Frontal cortex (tissue), 4 donors: Measurements from ENCODE around the gene CNGA2. TPM values are rescaled to one million over a fixed set of nuclear protein-coding genes. Genes with fewer than 3 reads are reported as not detected.
A peak's percentile ranks its signal among the peaks of the same experiment; 100 is the strongest.

ENCODE experiments used
- DNase-seq, 2 donors: peaks; one replicate each; pipeline ENCODE4 v3.0.0; 2012; ENCODE audit warnings: low spot score in 2 of 2
- FAIRE-seq: peaks from 2 replicates; lab custom pipeline; 2012; peaks lifted over from hg19 to GRCh38; lab: Jason Lieb, UNC
- total RNA-seq: library from RNA; depleted of rRNA; stranded (reverse); fragments of >200 nt; gene quantifications from one replicate; pipeline ENCODE4 v1.2.3, GENCODE V29; 2014
- donor health status: control.
- donor health status: control.
- donor health status: control.

The CNGA2 gene
- total RNA-seq, 1 donor from 2014 or later, result not detected

DNA sequence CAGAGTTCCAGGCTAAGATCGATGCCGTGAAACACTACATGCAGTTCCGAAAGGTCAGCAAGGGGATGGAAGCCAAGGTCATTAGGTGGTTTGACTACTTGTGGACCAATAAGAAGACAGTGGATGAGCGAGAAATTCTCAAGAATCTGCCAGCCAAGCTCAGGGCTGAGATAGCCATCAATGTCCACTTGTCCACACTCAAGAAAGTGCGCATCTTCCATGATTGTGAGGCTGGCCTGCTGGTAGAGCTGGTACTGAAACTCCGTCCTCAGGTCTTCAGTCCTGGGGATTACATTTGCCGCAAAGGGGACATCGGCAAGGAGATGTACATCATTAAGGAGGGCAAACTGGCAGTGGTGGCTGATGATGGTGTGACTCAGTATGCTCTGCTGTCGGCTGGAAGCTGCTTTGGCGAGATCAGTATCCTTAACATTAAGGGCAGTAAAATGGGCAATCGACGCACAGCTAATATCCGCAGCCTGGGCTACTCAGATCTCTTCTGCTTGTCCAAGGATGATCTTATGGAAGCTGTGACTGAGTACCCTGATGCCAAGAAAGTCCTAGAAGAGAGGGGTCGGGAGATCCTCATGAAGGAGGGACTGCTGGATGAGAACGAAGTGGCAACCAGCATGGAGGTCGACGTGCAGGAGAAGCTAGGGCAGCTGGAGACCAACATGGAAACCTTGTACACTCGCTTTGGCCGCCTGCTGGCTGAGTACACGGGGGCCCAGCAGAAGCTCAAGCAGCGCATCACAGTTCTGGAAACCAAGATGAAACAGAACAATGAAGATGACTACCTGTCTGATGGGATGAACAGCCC, 9.3 kb downstream of the CNGA2 start:
- FAIRE-seq, result no peak

DNA sequence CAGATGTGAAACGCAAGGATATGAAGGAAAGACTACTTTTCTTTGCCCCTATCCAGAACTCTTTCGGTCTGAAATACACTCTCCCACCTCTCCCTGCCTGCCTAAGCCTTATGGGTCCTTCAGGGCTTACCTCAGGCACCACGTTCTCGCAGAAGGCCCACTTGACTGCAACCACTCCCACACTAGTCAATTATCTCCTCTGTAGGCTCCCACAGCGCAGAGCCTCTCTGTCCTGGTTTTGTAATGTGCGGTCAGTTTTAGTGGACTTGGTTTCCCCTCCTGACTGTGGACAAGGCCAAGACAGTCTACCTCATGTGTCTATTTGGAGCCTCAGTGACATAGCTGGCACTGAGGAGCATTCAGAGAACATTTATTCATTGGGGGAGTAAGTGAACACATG, 11.1 kb downstream of the CNGA2 start:
- FAIRE-seq (no peak), DNase-seq (no peak)

More for the DNA sequence above, 9.3 kb downstream of the CNGA2 start:
- DNase-seq, result no peak

DNA sequence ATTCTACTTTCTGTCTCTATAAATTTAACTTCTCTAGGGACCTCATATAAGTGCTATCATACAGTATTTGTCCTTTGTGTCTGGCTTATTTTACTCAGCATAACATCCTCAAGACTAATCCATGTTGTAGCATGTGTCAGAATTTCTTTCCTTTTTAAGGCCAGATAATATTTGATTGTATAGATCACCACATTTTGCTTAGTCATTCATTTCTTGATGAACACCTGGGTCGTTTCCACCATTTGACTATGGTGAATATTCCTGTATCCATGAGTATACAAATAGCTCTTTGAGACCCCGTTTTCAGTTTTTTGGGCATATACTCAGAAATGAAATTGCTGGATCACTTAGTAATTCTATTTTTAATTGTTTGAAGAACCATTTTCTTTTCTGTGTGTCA, 12.0 kb downstream of the CNGA2 start:
- no peak for DNase-seq
- no peak for FAIRE-seq

DNA sequence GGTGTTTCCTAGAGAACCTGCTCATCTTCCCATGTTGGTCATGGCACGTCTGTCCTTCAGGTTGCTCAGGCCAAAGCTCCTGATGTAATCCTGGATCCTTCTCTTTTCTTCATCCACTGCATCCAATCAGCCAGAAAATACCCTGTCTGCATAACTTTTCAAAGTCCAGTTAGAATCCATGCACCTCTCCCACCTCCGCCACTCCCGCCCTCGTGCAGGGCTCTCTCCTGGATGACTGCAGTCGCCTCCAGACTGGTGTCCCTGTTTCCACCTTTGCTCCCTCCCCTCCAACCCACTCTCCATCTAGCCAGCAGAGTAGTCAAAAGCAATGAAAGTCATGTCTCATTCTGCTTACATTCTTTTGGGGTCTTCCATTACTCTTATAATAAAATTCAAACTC, 16.0 kb downstream of the CNGA2 start:
- DNase-seq (no peak), FAIRE-seq (no peak)

GRCh38 chrX:151752847-151753246, 18.3 kb downstream of the CNGA2 start:
- FAIRE-seq (no peak), DNase-seq (no peak)

DNA sequence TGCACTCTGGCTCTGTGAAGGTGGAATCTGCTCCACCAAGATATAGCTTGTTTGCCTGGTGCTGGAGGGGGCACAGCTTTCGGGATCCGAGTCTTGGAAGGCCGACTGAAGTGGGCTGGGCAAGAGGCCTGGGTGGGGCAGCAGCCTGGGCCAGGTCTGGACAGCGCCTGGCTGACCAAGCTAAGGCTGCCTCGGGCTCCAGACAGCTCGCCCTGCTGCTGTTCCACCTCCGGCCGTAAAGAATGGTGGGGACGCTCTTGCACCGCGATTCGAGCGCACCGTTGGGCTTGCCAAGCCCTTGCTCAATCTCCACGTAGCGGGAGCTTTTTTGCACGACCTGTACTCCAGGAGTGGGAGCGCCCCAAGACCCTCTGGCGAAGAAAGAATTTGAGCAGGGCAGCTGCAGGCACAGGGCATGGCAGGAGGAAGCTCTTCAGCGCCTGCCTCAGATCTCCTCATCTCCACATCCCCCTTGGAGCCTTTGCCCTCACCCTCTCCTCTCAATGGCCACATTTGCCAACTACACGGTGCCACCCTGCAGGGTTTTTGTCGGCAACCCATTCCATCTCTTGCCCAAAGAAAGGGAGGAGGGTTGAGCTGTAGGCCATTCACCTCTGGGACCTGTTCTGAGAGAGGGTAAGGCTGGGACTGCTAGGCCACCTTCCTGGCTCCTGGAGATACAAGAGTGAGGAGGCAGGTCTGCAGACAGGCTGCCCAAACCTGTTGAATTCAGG, 18.9 kb downstream of the CNGA2 start:
- FAIRE-seq (no peak), DNase-seq (peak in 1 of 2 donors; percentile 65)

DNA sequence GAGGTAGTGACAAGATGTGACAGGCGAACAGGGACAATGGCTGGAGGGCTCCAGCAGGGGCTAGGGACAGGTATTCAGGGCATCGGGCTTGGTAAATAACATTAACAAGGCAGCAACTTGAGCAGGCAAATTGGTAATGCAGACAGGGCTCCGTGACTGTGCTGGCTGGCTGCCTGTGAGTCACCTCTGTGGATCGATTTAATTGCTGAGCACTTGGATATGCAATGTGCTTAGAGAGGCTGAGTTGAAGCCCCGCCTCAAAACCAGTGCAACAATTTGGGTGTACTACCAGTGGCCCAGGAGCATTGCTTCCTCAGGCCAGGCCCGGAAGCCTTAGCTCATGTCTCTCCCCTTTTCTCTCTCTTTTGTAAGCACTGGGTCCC, 19.5 kb downstream of the CNGA2 start:
- no peak for DNase-seq
- FAIRE-seq, result no peak

DNA sequence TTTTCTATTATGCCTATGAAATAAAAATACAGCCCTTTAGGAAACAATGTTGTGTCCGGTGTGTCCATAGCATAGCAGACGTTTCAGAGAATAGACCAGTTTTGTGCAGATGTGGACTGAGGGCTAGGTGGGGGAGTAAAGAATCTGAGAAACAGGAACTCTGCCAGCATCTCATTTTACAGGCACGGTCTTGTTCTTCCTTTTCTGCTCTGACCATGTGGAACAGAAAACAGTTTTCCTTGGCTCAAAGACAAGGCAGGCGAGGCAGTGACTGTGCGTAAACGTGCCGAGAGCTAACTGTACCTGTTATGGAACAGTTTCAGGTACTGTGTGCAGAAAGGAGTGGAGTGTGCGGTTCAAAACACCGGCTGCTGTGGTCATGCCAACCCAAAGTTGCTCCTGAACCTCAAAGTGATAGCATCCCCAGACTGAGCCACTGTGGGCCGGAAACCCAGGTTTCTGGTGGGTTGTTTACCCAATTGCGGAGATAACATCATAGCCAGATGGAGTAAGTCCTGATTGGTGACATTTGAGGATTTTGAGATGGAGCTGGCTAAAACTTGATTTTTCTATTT, 20.2 kb downstream of the CNGA2 start:
- FAIRE-seq (no peak), DNase-seq (no peak)

DNA sequence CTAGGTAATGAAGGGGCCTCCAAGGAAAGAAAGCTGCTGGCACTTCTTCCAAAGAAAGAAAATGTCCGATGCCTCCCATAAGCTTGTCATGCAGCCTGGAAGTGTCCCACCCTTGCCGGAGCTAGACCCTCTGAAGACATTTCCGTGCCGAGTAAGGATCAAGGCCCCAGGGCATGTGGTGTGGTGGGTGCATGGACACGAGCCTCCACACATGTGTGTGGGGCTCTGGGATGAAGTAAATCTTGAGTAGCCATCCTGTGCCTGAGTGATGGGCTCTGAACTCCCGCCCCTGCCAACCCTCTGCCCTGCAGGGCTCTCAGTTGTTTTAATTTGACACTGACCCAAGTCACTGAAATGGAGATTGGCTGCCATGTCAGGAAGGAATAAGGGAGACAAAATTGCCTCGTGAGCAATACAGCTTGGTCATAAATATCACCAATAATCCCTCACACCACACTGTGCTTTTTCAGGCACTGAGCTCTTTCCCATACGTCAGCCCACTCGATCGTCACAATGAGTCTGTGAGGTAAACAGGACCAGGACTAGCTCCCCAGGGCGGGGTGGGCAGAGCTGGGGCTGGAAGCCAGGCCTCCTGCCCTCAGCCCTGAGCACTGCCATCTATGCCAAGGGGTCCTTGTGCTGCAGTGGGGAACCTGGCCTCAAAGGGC, 24.6 kb downstream of the CNGA2 start:
- no peak for FAIRE-seq

GRCh38 chrX:151762802-151763201, 28.3 kb downstream of the CNGA2 start:
- FAIRE-seq (no peak), DNase-seq (no peak)

More for the DNA sequence above, 24.6 kb downstream of the CNGA2 start:
- DNase-seq, result no peak

GRCh38 chrX:151763711-151764110, 29.2 kb downstream of the CNGA2 start:
- no peak for FAIRE-seq

DNA sequence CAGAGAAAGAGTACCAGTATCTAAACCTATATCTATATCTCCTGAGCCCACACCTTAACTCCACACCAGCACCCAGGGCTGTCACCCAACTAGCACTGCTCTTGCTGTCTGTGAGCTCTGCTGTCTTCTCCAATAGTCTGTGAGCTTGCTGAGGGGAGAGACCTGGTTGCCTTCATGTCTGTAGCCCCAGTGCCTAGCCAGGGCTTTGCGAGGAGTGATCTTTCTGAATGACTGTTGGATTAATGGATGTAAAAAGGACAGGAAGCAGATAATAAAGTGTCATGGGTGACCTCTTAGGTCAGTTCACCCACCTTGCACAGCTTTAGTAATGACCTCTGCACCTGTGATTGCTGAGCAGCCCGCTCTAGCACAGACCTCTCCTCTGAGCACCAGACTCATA, 30.5 kb downstream of the CNGA2 start:
- DNase-seq (no peak), FAIRE-seq (no peak)

More at GRCh38 chrX:151763711-151764110, 29.2 kb downstream of the CNGA2 start:
- DNase-seq, result no peak

DNA sequence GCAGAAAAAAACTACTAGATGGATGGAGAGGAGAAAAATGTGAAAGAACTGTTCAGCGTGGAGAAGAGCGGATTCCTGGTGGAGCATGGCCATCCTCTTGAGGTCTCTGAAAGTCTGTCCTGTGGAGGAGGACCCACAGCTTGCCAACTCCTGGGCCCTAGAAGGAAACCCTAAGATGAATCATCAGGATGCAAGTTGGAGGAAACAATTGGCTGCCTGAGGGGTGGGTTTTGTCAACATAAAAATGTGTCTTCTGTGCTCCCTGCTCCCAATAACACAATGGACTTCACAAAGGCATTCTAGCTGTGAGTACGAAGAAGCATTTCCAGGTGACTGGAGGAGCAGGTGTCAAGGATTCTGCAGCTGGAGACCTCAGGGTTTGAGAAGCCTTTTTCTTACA, 37.2 kb downstream of the CNGA2 start:
- FAIRE-seq (no peak), DNase-seq (no peak)

GRCh38 chrX:151773434-151773833, 38.9 kb downstream of the CNGA2 start:
- no peak for DNase-seq
- no peak for FAIRE-seq

DNA sequence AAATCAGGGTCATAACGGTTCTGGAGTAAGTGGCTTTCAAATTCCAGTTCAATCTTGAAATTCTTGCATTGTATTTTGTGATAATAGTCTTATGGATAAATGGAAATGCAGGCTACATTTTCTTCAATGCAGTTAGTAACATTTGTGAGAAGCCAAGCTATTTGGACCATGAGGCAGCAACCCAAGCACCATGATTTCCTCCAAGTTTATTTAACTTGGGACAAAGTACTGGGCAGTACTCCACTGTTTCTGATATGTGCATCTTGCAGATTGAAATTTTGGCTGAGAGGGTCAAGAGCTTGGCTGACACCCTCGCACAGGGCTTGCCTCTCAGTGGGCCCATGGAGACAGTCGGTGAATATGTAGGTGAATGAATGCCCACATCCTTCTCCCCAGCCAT, 39.9 kb downstream of the CNGA2 start:
- no peak for DNase-seq
- no peak for FAIRE-seq

DNA sequence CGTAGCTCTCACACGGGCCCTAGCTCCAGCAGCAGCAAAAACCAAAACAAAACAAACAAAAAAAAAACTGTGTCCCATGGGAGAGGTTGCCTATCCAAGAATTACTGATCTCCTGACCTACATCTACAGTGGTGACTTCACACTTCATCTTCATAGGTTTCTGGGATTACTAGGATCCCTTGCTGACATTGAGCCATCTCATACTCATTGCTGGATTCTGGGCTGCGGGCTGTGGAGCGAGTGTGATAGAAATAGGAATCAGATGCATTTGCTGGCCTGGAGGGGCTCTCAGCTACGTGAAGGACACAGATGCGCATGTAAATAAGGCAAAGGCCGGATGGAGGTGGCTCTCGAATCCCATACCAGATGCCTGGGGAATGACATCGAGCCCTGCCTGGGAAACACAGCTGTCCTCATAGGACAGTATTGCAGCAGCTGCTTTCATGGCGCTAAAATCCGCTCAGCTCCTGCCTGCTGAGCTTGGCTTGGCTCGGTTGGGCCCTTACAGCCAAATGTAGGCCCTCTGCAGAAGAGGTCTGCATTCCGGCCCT, 41.7 kb downstream of the CNGA2 start:
- DNase-seq (no peak), FAIRE-seq (no peak)

GRCh38 chrX:151776936-151777335, 42.4 kb downstream of the CNGA2 start:
- FAIRE-seq, result no peak
- no peak for DNase-seq

- DNase-seq, result no peak
- FAIRE-seq, result no peak
These were observed 44.7 kb downstream of the CNGA2 start for GRCh38 chrX:151779258-151779657.

DNA sequence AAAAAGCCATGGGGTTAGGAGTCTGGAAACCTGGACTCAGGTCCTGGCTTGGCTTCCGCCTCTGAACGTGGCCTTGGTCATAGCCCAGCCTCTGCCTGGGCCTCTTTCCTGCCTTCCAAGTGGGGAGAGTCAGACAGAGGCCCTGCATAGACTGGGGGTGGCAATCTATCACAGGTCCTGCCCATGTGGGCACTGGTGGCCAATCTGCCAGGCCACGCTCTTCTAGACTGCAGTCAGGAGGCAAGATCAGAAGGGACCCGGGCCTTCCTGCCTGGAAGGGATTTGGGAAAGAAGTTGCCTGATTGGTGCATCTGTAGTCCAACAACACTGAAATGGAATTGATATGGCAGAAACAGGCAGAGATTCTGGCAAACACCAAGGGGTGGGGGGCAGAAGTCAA, 46.1 kb downstream of the CNGA2 start:
- DNase-seq, result no peak
- FAIRE-seq, result no peak

DNA sequence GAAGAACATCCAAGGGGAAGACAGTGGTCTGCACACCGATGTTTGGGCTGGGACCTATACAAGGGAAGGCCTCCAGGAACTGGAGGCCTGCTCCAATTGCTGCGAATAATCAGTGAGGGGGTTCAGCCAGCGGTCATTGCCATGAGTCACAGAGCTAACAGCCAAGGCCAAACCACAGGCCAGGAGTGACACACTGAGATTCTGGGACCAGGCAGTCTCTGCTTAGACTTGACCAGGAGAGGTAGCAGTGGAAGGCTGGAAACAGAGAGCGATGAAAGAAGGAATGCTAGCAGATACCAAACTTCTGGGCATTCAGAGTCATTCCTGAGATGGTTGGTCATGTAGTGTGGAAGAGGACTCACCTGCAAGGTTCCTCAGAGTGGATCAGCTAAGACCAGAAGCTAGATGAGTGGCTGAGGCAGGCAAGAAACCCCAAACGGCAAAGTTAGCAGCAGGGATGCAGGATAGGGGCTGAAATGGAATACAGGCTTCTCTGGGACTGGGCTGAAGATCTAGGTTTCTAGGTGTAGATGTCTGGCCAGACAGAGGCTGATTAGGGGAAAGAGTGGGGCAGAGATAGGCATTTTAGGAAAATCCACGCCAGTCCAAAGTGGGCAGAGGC, 54.7 kb downstream of the CNGA2 start:
- DNase-seq (no peak), FAIRE-seq (no peak)
